SK-N-SH treated with all-trans-retinoic acid at 6 μM for 48 hours (cell line): ENCODE results near the gene TCF12.

Experiments used
- ATAC-seq: fragments of 200-7000 bp; cut with Tn5 transposase; 3 replicates; pipeline ENCODE4 v1.9.1; 2020; ENCODE audit warnings: mild to moderate bottlenecking, moderate library complexity
- ARNTL ChIP-seq: fragments of 450-650 bp; formaldehyde crosslinking; IDR thresholded peaks from 2 replicates; pipeline ENCODE4 v1.5.0; 2020; ENCODE audit warnings: low read depth, mild to moderate bottlenecking, moderate library complexity, borderline replicate concordance
- BACH2 ChIP-seq: fragments of 250-450 bp; sonication (Bioruptor Pico); IDR thresholded peaks from 2 replicates; pipeline ENCODE4 v1.9.0; 2021; ENCODE audit warnings: mild to moderate bottlenecking, borderline replicate concordance
- CREB5 ChIP-seq: fragments of 250-450 bp; sonication (Bioruptor Pico); IDR thresholded peaks from 2 replicates; pipeline ENCODE4 v1.5.1; 2020; ENCODE audit warnings: low read depth, mild to moderate bottlenecking, moderate library complexity
- CSDC2 ChIP-seq: fragments of 250-450 bp; sonication (Bioruptor Pico); IDR thresholded peaks from 2 replicates; pipeline ENCODE4 v1.5.0; 2020; ENCODE audit warnings: mild to moderate bottlenecking, moderate library complexity
- CSRNP3 ChIP-seq: fragments of 250-450 bp; sonication (Bioruptor Pico); IDR thresholded peaks from 2 replicates; pipeline ENCODE4 v1.5.1; 2021; ENCODE audit warnings: mild to moderate bottlenecking, moderate library complexity
- ESRRG ChIP-seq: fragments of 250-450 bp; sonication (Bioruptor Pico); IDR thresholded peaks from 2 replicates; pipeline ENCODE4 v1.6.1; 2021; ENCODE audit warnings: mild to moderate bottlenecking
- GLIS3 ChIP-seq: fragments of 250-450 bp; sonication (Bioruptor Pico); IDR thresholded peaks from 2 replicates; pipeline ENCODE4 v1.5.0; 2020; ENCODE audit warnings: mild to moderate bottlenecking, moderate library complexity
- ISL1 ChIP-seq: fragments of 250-450 bp; sonication (Bioruptor Pico); IDR thresholded peaks from 2 replicates; pipeline ENCODE4 v2.1.2; 2022; ENCODE audit warnings: mild to moderate bottlenecking, moderate library complexity
- OSR1 ChIP-seq: fragments of 250-450 bp; sonication (Bioruptor Pico); IDR thresholded peaks from 2 replicates; pipeline ENCODE4 v1.8.0; 2022; ENCODE audit warnings: moderate library complexity, mild to moderate bottlenecking, inconsistent platforms
- PATZ1 ChIP-seq: fragments of 250-450 bp; sonication (Bioruptor Pico); IDR thresholded peaks from 2 replicates; pipeline ENCODE4 v1.8.0; 2020; ENCODE audit warnings: mild to moderate bottlenecking, moderate library complexity, borderline replicate concordance
- POU6F1 ChIP-seq: fragments of 250-450 bp; sonication (Bioruptor Pico); IDR thresholded peaks from 2 replicates; pipeline ENCODE4 v1.8.0; 2021; ENCODE audit warnings: low read depth, mild to moderate bottlenecking, moderate library complexity, borderline replicate concordance
- RARB ChIP-seq: fragments of 250-450 bp; sonication (Bioruptor Pico); IDR thresholded peaks from 2 replicates; pipeline ENCODE4 v1.8.0; 2021; ENCODE audit warnings: mild to moderate bottlenecking, moderate library complexity
- SNAI2 ChIP-seq: fragments of 250-450 bp; sonication (Bioruptor Pico); IDR thresholded peaks from 2 replicates; pipeline ENCODE4 v1.5.0; 2020; ENCODE audit warnings: mild to moderate bottlenecking, moderate library complexity
- TCF4 ChIP-seq: fragments of 250-450 bp; sonication (Bioruptor Pico); IDR thresholded peaks from 2 replicates; pipeline ENCODE4 v1.8.0; 2021; ENCODE audit warnings: mild to moderate bottlenecking, moderate library complexity, borderline replicate concordance
- TOX ChIP-seq: fragments of 250-450 bp; sonication (Bioruptor Pico); IDR thresholded peaks from 2 replicates; pipeline ENCODE4 v1.8.0; 2021; ENCODE audit warnings: mild to moderate bottlenecking, moderate library complexity, borderline replicate concordance
- TSHZ2 ChIP-seq: fragments of 250-450 bp; sonication (Bioruptor Pico); IDR thresholded peaks from 2 replicates; pipeline ENCODE4 v1.5.0; 2020; ENCODE audit warnings: mild to moderate bottlenecking, moderate library complexity
- ZC3H10 ChIP-seq: fragments of 250-450 bp; sonication (Bioruptor Pico); IDR thresholded peaks from 2 replicates; pipeline ENCODE4 v1.5.1; 2021; ENCODE audit warnings: mild to moderate bottlenecking, moderate library complexity
- ZFP3 ChIP-seq: fragments of 250-450 bp; sonication (Bioruptor Pico); IDR thresholded peaks from 2 replicates; pipeline ENCODE4 v1.5.0; 2020; ENCODE audit warnings: mild to moderate bottlenecking, moderate library complexity
- ZNF565 ChIP-seq: fragments of 450-650 bp; formaldehyde crosslinking; conservative IDR thresholded peaks from 2 replicates; pipeline ENCODE4 v1.5.0; 2020; ENCODE audit warnings: low read depth, mild to moderate bottlenecking, moderate library complexity
- ZNF70 ChIP-seq: fragments of 450-650 bp; formaldehyde crosslinking; IDR thresholded peaks from 2 replicates; pipeline ENCODE4 v1.5.0; 2020; ENCODE audit warnings: mild to moderate bottlenecking, moderate library complexity
- ZNF8 ChIP-seq: fragments of 450-650 bp; formaldehyde crosslinking; IDR thresholded peaks from 2 replicates; pipeline ENCODE4 v1.5.0; 2020; ENCODE audit warnings: mild to moderate bottlenecking, moderate library complexity

The TCF12 gene

GRCh38 chr15:57272771-57273357, 354.4 kb downstream of the TCF12 start:
- no peak for ATAC-seq
- TF ChIP-seq TSHZ2 (CRISPR knock-in tag) (no peak), ZNF565 (CRISPR knock-in tag) (no peak), ZFP3 (no peak), GLIS3 (CRISPR knock-in tag) (no peak), POU6F1 (no peak), TOX (CRISPR knock-in tag) (no peak), OSR1 (CRISPR knock-in tag) (no peak)

GRCh38 chr15:57273402-57273801, 355.0 kb downstream of the TCF12 start:
- no peak for ATAC-seq
- TF ChIP-seq PATZ1 (CRISPR knock-in tag) (no peak), ZFP3 (no peak), ESRRG (CRISPR knock-in tag) (no peak), CSDC2 (no peak), GLIS3 (CRISPR knock-in tag) (no peak), CREB5 (CRISPR knock-in tag) (no peak), ZC3H10 (no peak), ZNF70 (CRISPR knock-in tag) (no peak), SNAI2 (no peak), ISL1 (CRISPR knock-in tag) (no peak), ZNF8 (CRISPR knock-in tag) (no peak), TSHZ2 (CRISPR knock-in tag) (no peak), CSRNP3 (CRISPR knock-in tag) (no peak), TCF4 (no peak), ZNF565 (CRISPR knock-in tag) (no peak), BACH2 (CRISPR knock-in tag) (no peak), POU6F1 (no peak), RARB (CRISPR knock-in tag) (no peak), ARNTL (CRISPR knock-in tag) (no peak)
- TF ChIP-seq, all 23 proteins: peak for 0
